Middle frontal gyrus (tissue), 1 donor: Measurements from ENCODE around the gene IGSF21.
A peak's percentile ranks its signal among the peaks of the same experiment; 100 is the strongest.

Experiments used
- DNase-seq: peaks from one replicate; pipeline ENCODE4 v3.0.0-alpha.2; 2015; ENCODE audit warnings: low spot score; ENCODE audit errors: extremely low spot score

IGSF21 gene

GRCh38 chr1:18256282-18257235 lies 149.0 kb downstream of the IGSF21 start:
- no peak for DNase-seq

DNA sequence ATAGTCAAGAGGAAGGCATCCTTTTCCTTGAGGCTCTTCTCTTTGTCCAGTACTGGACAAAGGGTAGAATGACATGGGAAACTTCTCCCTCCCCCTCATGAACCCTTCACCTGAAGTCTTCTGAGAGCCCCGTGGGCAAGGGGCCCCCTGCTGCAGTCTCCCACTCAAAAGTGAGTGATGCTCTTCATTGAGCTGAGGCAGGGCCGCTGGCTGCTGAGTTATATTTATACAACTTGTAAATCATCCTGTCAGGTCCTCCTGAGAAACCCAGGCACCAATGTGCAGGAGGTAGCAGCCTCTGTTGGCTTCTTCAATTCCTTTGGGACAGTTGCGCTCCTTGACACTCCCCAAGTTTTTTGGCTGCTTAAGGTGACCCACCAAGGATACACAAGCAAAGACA lies 150.2 kb downstream of the IGSF21 start:
- no peak for DNase-seq

GRCh38 chr1:18261891-18262290 lies 154.3 kb downstream of the IGSF21 start:
- DNase-seq, result no peak

GRCh38 chr1:18262726-18263125 lies 155.1 kb downstream of the IGSF21 start:
- DNase-seq, result no peak

- no peak for DNase-seq
These were observed 156.0 kb downstream of the IGSF21 start for GRCh38 chr1:18263547-18264120.

DNA sequence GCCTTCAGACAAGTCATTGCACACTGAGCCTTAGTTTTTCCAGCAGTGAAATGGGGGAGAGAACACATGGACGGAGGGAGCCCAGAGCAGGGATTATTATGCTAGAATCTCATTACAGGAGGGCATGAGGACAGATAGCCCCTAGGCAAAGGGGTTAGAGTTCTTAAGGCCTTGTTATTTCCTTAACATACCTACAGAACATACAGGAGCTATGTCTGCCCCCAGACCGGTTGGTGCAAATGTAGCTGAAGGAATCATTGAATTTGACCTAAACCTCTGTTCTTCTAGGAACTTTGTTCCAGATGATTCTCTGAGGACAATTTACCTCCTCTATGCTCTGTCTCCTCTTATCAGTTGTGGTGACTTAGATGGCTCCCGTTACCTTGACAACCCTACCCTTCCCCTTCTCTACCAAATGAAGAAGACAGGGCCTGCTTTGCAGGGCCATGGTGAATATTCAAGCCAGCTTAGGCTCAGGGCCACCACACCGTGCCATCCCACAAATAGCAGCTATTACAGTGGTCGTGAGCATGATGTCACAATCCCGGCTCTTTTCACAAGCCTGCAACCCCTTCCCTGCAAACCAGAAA lies 156.9 kb downstream of the IGSF21 start:
- no peak for DNase-seq

- no peak for DNase-seq
These were observed 158.0 kb downstream of the IGSF21 start for GRCh38 chr1:18265641-18266040.

GRCh38 chr1:18266391-18266790 lies 158.8 kb downstream of the IGSF21 start:
- no peak for DNase-seq

DNA sequence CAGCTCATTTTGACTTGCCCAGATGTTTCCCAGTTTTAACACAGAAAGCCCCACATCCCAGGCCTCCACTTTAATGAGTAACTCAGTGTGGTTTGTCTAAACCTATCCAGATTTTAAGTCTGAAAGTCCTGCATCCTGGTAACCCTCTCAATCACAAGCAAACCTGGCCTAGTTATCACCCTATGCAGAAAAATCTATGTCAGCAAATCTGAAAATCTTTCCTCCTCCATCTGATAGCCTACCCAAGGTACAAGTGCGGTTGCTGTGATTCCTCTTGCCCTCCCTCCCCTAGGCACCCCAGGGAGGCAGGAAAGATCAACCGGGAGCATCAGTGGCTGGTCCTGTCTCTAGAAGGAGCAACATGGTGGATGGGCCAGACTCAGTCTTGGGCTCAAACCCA lies 163.7 kb downstream of the IGSF21 start:
- DNase-seq, result no peak

DNA sequence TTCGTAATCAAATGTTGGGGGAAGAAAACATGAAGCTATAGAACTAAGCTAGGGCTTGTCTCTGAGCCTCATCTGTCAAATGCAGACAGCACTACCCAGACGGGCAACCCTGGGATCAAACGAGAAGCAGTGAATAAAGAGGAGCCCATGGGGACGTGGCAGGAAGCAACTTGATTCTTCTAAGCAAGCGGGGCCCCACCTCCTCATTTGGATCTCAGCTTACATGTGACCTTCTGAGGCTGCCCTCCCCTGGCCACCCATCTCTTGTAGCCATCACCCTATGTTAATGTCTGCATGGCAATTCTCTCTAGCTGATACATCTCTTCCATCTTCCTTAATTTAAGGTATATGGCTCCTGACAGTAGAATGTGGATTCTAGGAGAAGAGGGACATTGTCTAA lies 171.3 kb downstream of the IGSF21 start:
- DNase-seq, result no peak

DNA sequence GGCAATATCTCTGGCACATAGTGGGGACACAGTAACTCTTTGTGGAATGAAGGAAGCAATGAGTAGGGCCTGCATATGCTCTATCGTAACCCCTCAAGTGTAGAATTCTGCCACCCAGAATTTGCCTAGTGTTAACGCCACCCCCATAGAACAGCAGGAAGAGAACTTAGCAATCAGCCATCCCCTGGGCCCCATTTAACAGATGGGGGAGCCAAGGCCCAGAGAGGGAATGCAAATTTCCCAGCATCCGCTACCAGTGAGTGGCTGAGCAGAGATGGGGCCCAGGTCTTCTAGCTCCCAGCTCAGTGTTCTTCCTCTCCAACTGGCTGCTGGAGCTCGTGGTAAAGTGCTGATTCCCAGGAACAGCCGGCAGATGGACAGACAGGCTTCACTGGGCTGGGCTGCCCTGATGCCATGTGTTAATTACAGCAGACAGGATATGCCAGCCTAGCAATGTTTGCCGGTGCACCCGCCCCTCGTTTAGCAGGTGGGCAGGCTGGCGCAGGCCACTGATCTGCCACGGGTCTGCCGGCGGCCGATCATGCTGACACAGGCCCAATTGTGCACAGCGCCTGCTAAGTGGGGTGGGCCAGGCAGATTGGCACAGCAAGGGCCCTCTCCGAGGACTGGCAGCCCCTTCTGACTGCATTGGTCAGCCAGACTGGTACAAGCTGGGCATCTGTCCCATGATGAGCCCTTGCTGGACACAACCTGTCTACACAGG lies 171.9 kb downstream of the IGSF21 start:
- DNase-seq, result no peak

- no peak for DNase-seq
These were observed 173.4 kb downstream of the IGSF21 start for GRCh38 chr1:18280956-18281355.

DNA sequence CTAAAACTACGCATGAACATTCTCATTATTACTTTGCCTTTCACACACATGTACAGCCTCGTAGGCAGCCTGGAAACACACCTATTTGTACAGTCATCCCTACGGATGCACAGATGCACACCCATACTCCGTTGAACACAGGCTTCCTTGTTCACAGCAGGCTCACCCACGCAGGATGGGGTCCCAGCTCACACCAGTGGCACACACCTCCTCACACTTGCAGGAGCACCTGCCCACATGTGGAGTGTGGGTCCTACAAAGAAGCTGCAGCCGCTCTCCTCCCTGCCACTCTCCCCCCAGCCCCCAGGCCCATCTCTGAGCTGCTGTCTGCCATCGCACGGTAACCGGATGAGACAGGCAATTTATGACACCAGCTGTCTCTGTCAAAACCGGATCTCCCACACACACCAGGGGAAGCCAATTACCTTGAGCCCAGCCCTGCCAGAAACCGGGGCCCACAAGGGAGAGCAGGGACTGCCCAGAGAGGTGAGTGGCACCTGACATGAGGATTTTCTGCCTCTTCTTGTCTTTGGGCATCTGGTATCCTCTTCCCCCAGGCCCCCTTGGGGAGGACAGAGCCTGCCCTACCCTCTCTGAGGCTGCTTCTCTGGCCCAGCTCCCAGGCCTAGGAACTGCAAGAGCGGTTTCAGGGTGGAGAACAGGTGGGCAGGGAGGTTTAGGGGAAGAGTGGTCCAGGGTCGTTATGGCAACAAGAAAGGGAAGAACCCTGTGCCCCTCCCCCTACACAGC lies 175.4 kb downstream of the IGSF21 start:
- no peak for DNase-seq

DNA sequence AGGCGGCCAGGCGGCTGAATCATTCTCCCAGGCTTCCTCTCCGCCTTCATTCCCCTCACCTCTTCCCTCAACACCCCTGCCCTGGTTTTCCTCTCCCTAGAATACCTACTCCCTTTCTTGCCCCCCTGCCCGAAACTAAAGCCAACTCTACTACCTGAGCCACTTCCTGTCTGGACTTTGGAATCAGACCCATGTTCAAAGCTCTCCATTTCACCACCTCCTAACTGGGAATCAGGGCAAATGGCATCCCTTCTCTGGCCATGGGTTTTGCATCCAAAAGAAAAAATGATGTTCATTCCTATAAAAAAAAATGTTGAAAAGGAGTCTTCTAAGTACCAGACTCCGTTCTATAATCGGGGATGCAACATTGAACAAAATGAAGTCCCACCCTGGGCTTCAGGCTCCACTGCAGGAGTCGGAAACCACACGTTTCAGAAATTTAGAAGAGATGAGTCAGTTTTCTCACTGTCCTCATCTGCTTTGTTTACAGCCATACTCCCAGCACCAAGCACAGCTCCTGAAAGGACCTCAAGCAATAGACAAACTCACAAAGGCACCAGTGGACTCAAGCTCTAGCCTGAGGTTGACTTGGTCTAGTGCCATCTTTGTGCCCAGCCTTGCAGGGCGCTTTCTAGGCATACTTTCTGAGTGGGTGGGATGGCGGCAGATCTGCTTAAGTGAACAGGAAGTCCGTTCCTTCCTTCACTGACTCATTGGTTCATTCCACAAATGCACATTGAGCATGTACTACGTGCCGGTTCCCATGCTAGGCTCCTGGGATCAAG lies 176.2 kb downstream of the IGSF21 start:
- peak; percentile 23 for DNase-seq

DNA sequence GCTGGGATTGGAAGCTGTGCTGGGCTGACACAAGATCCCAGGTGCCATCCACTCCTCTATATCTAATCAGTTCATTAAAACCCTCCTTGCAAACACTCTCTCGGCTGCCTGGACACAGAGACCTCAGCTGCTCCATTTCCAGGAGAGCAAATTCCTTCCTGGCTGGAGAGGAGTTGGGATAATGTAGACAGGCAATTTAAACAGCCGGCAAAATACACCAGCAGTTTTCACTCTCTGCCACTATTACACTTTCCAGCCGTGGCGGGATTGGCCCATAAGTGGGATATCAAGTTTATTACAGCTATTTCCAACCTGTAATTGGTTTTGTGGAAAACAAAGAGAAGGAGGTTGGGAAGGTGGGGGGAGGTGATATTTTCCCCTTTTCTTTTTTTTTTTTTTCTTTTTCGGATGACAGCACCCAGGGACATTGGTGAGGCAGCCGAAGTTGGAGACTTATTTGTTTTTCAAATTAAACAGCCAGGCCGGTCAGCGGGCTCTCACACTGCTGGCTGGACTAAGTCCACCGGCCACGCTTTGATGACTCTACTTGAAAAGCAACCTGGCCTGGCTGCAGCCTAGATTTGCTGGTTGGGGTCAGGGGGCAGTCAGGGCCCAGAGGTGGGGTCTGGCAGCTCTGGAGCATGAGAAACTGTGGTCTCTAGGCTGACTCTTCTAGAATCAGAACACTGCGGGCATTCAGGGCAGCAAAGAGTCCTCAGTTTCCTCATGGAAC lies 177.4 kb downstream of the IGSF21 start:
- DNase-seq, result no peak

- DNase-seq, result no peak
These were observed 177.9 kb downstream of the IGSF21 start for GRCh38 chr1:18285538-18285924.

DNA sequence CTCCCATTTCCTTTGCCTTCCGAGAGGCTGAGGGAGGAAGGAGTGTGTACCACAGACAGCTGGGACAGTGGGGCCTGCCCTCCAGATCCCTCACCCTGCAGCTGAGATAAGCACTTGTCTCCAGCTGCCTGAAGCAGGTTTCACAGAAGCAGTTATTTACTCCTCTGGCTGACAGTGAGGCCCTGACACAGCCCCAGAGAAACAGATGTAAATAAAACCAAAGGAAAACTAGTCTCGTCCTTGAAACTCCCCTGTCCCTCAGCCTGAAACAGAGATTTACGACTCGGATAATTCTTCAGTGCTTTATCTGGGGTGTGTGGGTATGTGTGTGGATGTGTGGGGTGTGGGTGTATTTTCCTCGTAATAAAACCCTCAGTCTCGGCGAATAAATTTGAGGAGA lies 181.1 kb downstream of the IGSF21 start:
- DNase-seq, result no peak

GRCh38 chr1:18289597-18289996 lies 182.0 kb downstream of the IGSF21 start:
- DNase-seq, result no peak

- DNase-seq, result no peak
These were observed 183.3 kb downstream of the IGSF21 start for GRCh38 chr1:18290740-18291412.
